Neutrophil (primary cell): ENCODE measurements around the gene KCNQ1.

Experiments
- H3K27ac ChIP-seq: fragments of 200-600 bp; sonication (generic); 2 replicates; pipeline ENCODE4 v1.5.1; 2016; ENCODE audit warnings: mild to moderate bottlenecking, moderate library complexity
- H3K27me3 ChIP-seq: fragments of 200-600 bp; sonication (generic); 2 replicates; pipeline ENCODE4 v1.6.0; 2016; ENCODE audit warnings: mild to moderate bottlenecking
- H3K36me3 ChIP-seq: fragments of 200-600 bp; sonication (generic); 2 replicates; pipeline ENCODE4 v1.5.1; 2017
- H3K4me1 ChIP-seq, 2 experiments: fragments of 200-600 bp in 1 of 2; sonication (generic) in 1 of 2; 1 replicate in 1 of 2; 2 replicates in 1 of 2; pipeline versions ENCODE4 v1.5.1 to v1.6.1; 2013 to 2016; ENCODE audit warnings: low read depth in 1 of 2, low read length in 1 of 2, mild to moderate bottlenecking in 1 of 2, moderate library complexity in 1 of 2; ENCODE audit not compliant: control insufficient read depth in 1 of 2, insufficient read depth in 1 of 2
- H3K4me3 ChIP-seq, 2 experiments: fragments of 200-600 bp in 1 of 2; sonication (generic) in 1 of 2; 1 replicate in 1 of 2; 2 replicates in 1 of 2; pipeline ENCODE4 v1.5.1; 2013 to 2016; ENCODE audit warnings: low read depth in 1 of 2, low read length in 1 of 2, mild to moderate bottlenecking in 1 of 2, moderate library complexity in 1 of 2
- H3K9me3 ChIP-seq: fragments of 200-600 bp; sonication (generic); 2 replicates; pipeline ENCODE4 v1.5.1; 2016
- TF ChIP-seq, protein P1 (sequence below): fragments of 200-600 bp; sonication (generic); IDR thresholded peaks from 2 replicates; pipeline ENCODE4 v1.5.1; 2016; ENCODE audit warnings: antibody characterized with exemption

The KCNQ1 gene

GRCh38 chr11:2867142-2867541 is 422.3 kb downstream of the KCNQ1 start:
- no peaks in the 10 kb centered on the region for H3K36me3 ChIP-seq
- H3K27ac ChIP-seq, result no peak overlapping the region
- no peak overlapping the region for H3K4me3 ChIP-seq
- no peaks in the 10 kb centered on the region for H3K9me3 ChIP-seq
- H3K27me3 ChIP-seq, result peaks cover 100% of the 10 kb centered on the region
- H3K4me1 ChIP-seq, result no peaks in the 10 kb centered on the region
- TF ChIP-seq, protein P1, sequence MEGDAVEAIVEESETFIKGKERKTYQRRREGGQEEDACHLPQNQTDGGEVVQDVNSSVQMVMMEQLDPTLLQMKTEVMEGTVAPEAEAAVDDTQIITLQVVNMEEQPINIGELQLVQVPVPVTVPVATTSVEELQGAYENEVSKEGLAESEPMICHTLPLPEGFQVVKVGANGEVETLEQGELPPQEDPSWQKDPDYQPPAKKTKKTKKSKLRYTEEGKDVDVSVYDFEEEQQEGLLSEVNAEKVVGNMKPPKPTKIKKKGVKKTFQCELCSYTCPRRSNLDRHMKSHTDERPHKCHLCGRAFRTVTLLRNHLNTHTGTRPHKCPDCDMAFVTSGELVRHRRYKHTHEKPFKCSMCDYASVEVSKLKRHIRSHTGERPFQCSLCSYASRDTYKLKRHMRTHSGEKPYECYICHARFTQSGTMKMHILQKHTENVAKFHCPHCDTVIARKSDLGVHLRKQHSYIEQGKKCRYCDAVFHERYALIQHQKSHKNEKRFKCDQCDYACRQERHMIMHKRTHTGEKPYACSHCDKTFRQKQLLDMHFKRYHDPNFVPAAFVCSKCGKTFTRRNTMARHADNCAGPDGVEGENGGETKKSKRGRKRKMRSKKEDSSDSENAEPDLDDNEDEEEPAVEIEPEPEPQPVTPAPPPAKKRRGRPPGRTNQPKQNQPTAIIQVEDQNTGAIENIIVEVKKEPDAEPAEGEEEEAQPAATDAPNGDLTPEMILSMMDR, result no peak

GRCh38 chr11:2867722-2868505 is 423.1 kb downstream of the KCNQ1 start:
- Histone ChIP-seq H3K9me3 (no peaks in the 10 kb centered on the region), H3K36me3 (no peaks in the 10 kb centered on the region), H3K27me3 (peaks cover 98% of the 10 kb centered on the region), H3K27ac (no peak overlapping the region), H3K4me3 (no peak overlapping the region), H3K4me1 (no peaks in the 10 kb centered on the region)
- TF ChIP-seq, protein P1, result no peak

GRCh38 chr11:2868506-2869133 is 423.8 kb downstream of the KCNQ1 start:
- Histone ChIP-seq H3K4me1 (no peaks in the 10 kb centered on the region), H3K27me3 (peaks cover 94% of the 10 kb centered on the region), H3K27ac (no peak overlapping the region), H3K36me3 (no peaks in the 10 kb centered on the region), H3K4me3 (no peak overlapping the region), H3K9me3 (no peaks in the 10 kb centered on the region)
- TF ChIP-seq, protein P1, result no peak

GRCh38 chr11:2869134-2869526 is 424.3 kb downstream of the KCNQ1 start:
- TF ChIP-seq, protein P1, result no peak
- H3K27me3 ChIP-seq, result peaks cover 92% of the 10 kb centered on the region
- H3K4me1 ChIP-seq, result no peaks in the 10 kb centered on the region
- no peak overlapping the region for H3K27ac ChIP-seq
- H3K9me3 ChIP-seq, result no peaks in the 10 kb centered on the region
- H3K36me3 ChIP-seq, result no peaks in the 10 kb centered on the region
- H3K4me3 ChIP-seq, result no peak overlapping the region

DNA sequence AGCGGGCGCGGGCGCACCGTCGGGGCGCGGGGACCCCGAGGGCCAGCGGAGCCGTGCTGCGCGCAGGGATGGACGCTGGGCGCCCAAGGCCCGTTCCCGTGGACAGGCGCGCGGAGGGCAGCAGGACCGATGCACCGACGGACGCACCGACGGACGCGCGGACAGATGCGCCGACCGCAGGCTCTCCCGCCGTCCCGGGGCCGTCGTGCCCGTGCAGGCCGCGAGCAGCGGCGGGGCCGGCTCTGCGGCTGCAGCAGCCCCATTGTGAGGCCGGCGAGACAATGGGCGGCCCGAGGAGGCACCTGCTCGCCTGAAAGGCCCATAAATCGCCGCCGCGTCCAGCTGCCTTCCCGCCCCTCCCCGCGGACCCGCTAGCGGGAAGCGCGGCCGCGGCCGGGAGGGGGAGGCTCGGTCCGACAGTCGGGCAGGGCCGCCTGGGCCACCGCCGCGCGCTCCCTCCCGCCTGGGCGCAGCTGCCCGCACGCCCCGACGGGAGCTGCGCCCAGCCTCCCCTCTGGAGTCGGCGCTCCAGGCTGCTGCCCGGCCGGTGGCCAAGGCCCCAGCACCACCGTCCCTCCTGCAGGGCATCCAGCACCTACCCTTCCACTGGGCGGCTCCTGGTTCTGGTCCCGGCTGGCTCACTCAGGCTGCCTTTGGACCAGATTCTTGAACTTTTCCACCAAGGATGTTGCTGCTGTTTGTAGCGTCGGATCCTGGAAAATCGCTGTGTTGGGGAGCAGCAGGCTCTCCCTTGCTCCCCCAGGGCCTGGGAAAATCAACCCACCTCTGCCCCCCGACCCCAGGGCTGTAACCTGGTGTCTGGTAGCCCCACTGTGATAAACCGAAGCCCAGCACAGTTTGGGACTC is 425.0 kb downstream of the KCNQ1 start:
- Histone ChIP-seq H3K4me1 (no peaks in the 10 kb centered on the region), H3K4me3 (no peak overlapping the region), H3K9me3 (no peaks in the 10 kb centered on the region), H3K27ac (no peak overlapping the region), H3K36me3 (no peaks in the 10 kb centered on the region), H3K27me3 (peaks cover 89% of the 10 kb centered on the region)
- TF ChIP-seq, protein P1, result no peak
